Pons (tissue), 1 donor: ENCODE measurements around the gene XPOT.
A peak's percentile ranks its signal among the peaks of the same experiment; 100 is the strongest.
"Not testable (repeated sequence)": the region's sequence is repeated elsewhere in the genome, so short reads cannot be mapped to it uniquely, and the experiment has no call there.

Source experiments
- DNase-seq: peaks from one replicate; pipeline ENCODE4 v3.0.0-alpha.2; 2016; ENCODE audit warnings: low spot score

Gene XPOT

GRCh38 chr12:64403707-64404469, at the start of gene XPOT:
XPOT (plus strand) TSS chr12:64404392; CDS start chr12:64410036, 5,644 bp downstream.
- DNase-seq: peak; percentile 91

- DNase-seq: not testable (repeated sequence)
Observed at GRCh38 chr12:64356209-64356608, 48.0 kb upstream of the XPOT start.

- not testable (repeated sequence) for DNase-seq
Observed at GRCh38 chr12:64361173-64361572, 43.0 kb upstream of the XPOT start.

GRCh38 chr12:64362721-64363305, 41.4 kb upstream of the XPOT start:
- no peak for DNase-seq

- DNase-seq: no peak
Observed at GRCh38 chr12:64383675-64384074, 20.5 kb upstream of the XPOT start.

GRCh38 chr12:64385019-64385418, 19.2 kb upstream of the XPOT start:
- DNase-seq: no peak

- DNase-seq: no peak
Observed at GRCh38 chr12:64385468-64385867, 18.7 kb upstream of the XPOT start.

- no peak for DNase-seq
Observed at GRCh38 chr12:64387197-64387816, 16.9 kb upstream of the XPOT start.

- DNase-seq: no peak
Observed at GRCh38 chr12:64389154-64389553, 15.0 kb upstream of the XPOT start.

- no peak for DNase-seq
Observed at GRCh38 chr12:64390275-64390851, 13.8 kb upstream of the XPOT start, which contains the start of gene C12orf56. C12orf56 (minus strand) TSS chr12:64390758; CDS start chr12:64390565, 193 bp downstream.

- DNase-seq: peak; percentile 46
Observed at GRCh38 chr12:64392221-64392620, 12.0 kb upstream of the XPOT start.

GRCh38 chr12:64395739-64396138, 8.5 kb upstream of the XPOT start:
- DNase-seq: no peak

GRCh38 chr12:64400041-64400440, 4.2 kb upstream of the XPOT start:
- DNase-seq: peak; percentile 45

GRCh38 chr12:64402181-64402580, 2.0 kb upstream of the XPOT start:
- DNase-seq: no peak

- DNase-seq: peak; percentile 31
Observed at GRCh38 chr12:64404470-64405256, 471 bp downstream of the XPOT start.

- DNase-seq: no peak
Observed at GRCh38 chr12:64407342-64408223, 3.4 kb downstream of the XPOT start.

- DNase-seq: no peak
Observed at GRCh38 chr12:64411427-64411826, 7.2 kb downstream of the XPOT start.

- no peak for DNase-seq
Observed at GRCh38 chr12:64412459-64412858, 8.3 kb downstream of the XPOT start.

- DNase-seq: no peak
Observed at GRCh38 chr12:64413884-64414283, 9.7 kb downstream of the XPOT start.

GRCh38 chr12:64418209-64418608, 14.0 kb downstream of the XPOT start:
- no peak for DNase-seq

- no peak for DNase-seq
Observed at GRCh38 chr12:64419696-64420095, 15.5 kb downstream of the XPOT start.
